HCT116 (cell line): ENCODE data around the gene TMCO4.

Source experiments
- CTCF ChIP-seq, 3 experiments: fragments of 200-600 bp in 1 of 3; sonication (generic) in 1 of 3; IDR thresholded peaks in 2 of 3; conservative IDR thresholded peaks in 1 of 3; 2 replicates each; pipeline ENCODE4 v1.5.1; 2012 to 2017; ENCODE audit warnings: low read depth in 2 of 3, low read length in 2 of 3, antibody characterized with exemption in 1 of 3, borderline replicate concordance in 1 of 3, control low read depth in 1 of 3, mild to moderate bottlenecking in 1 of 3, mixed read lengths in 1 of 3, mixed run types in 1 of 3, moderate library complexity in 1 of 3; ENCODE audit not compliant: insufficient read depth in 1 of 3
- EZH2 ChIP-seq: fragments of 200-600 bp; sonication (generic); IDR thresholded peaks from 2 replicates; pipeline ENCODE4 v1.6.1; 2017; ENCODE audit warnings: antibody characterized with exemption, mixed run types
- POLR2A ChIP-seq: IDR thresholded peaks from 2 replicates; pipeline ENCODE4 v1.7.0; 2011; ENCODE audit warnings: borderline replicate concordance; ENCODE audit not compliant: insufficient read depth, insufficient read length; ENCODE audit errors: extremely low read depth
- SP1 ChIP-seq: IDR thresholded peaks from 2 replicates; pipeline ENCODE4 v1.6.1; 2012; ENCODE audit warnings: low read depth
- SRF ChIP-seq: IDR thresholded peaks from 2 replicates; pipeline ENCODE4 v1.6.1; 2012; ENCODE audit warnings: low read depth
- YY1 ChIP-seq: IDR thresholded peaks from 2 replicates; pipeline ENCODE4 v1.6.1; 2011; ENCODE audit warnings: low read length, low read depth, moderate library complexity, mild to moderate bottlenecking; ENCODE audit not compliant: insufficient replicate concordance; ENCODE audit errors: extremely low read depth
- TF ChIP-seq, protein P1 (sequence below): IDR thresholded peaks from 2 replicates; pipeline ENCODE4 v1.6.1; 2012

DNA sequence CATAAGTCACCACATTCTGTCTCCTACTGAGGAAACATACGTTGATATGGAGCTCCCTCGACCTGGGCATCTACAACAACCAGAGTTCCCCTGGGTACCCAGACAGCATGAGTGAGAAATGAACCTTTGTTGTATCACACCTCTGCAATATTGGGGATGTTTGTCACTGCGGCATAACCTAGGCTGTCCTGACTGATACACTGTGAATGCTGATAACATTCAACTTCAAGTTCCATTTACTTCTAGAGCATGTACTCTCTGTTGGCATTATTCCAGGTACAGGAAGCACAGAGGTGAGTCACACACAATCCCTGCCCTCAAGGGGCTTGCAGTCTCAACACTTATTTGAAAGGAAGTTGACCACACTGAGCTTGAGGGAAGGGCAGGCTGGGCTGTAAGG is 69.5 kb downstream of the TMCO4 start:
- TF ChIP-seq POLR2A, result no peak
- no peak for TF ChIP-seq EZH2
- TF ChIP-seq CTCF (IDR thresholded peaks at IDR 0.05 in 2 of 3, conservative IDR thresholded peaks at IDR 0.05 in 1 of 3; ENCODE audit: borderline replicate concordance in 1 of 3, insufficient read depth in 1 of 3, low read depth in 2 of 3, low read length in 2 of 3), result no peak
- TF ChIP-seq, protein P1, sequence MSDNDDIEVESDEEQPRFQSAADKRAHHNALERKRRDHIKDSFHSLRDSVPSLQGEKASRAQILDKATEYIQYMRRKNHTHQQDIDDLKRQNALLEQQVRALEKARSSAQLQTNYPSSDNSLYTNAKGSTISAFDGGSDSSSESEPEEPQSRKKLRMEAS, result no peak
- no peak for TF ChIP-seq SP1
- no peak for TF ChIP-seq YY1
- TF ChIP-seq SRF, result no peak
